ENCODE data around the gene IRF2BPL. TPM values are rescaled to one million over a fixed set of nuclear protein-coding genes. Genes with fewer than 3 reads are reported as not detected.
A peak's percentile ranks its signal among the peaks of the same experiment; 100 is the strongest.

The IRF2BPL gene
- total and polyA plus RNA-seq, 8 donors, result 5.3 to 43.6 (median 21.7) TPM

DNA sequence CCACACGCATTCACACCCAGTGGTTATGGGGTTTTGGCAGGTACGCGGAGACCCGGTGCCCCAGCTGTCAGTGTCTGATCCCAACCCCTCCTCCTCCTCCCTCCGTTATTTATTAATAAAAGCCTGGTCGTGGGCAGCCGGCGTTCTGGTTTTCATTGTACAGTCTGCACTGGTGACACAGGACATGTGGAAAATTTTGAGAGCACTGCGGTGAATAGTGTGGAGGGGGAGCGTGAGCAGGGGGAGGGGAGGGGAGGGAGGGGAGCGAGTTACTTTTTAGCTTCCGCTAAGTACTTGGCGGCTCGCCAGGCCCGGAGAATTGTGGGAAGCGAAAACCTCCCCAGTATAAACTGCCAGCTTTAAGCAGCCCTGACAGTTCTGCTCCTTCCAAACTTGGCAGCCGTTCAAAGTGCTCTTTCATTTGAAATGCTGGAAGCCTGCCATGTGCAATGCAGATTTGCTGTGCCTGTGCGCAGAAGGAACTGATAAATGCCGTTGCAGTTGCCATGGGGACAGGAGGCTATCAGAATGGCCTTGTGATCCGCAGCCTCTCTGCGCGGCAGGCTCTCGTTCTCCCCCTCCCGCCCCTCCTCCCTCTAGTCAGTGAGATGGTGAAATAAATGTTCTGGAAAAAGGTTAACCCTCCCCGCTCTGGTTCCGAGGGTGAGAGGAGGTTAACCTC lies 11.7 kb upstream of the IRF2BPL start:
- H3K9me3 ChIP-seq, result no peaks in the 10 kb centered on the region
- H3K36me3 ChIP-seq, result no peaks in the 10 kb centered on the region
- H3K27ac ChIP-seq, result peak overlapping the region; percentile 89 to 100 (median 98)
- 0% methylated on average over 25 to 26 of the region's 26 CpGs for WGBS, 5 donors
- H3K27me3 ChIP-seq, result no peaks in the 10 kb centered on the region
- no peak for TF ChIP-seq POLR2A (IDR thresholded peaks at IDR 0.05)
- TF ChIP-seq, protein P1, sequence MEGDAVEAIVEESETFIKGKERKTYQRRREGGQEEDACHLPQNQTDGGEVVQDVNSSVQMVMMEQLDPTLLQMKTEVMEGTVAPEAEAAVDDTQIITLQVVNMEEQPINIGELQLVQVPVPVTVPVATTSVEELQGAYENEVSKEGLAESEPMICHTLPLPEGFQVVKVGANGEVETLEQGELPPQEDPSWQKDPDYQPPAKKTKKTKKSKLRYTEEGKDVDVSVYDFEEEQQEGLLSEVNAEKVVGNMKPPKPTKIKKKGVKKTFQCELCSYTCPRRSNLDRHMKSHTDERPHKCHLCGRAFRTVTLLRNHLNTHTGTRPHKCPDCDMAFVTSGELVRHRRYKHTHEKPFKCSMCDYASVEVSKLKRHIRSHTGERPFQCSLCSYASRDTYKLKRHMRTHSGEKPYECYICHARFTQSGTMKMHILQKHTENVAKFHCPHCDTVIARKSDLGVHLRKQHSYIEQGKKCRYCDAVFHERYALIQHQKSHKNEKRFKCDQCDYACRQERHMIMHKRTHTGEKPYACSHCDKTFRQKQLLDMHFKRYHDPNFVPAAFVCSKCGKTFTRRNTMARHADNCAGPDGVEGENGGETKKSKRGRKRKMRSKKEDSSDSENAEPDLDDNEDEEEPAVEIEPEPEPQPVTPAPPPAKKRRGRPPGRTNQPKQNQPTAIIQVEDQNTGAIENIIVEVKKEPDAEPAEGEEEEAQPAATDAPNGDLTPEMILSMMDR (IDR thresholded peaks at IDR 0.05), result no peak
- peak; percentile 76 to 93 (median 92) for TF ChIP-seq POLR2AphosphoS5 (IDR thresholded peaks at IDR 0.05)
- peak; percentile 44 for TF ChIP-seq EP300 (IDR thresholded peaks at IDR 0.05)
- DNase-seq, result peak; percentile 100
- intact Hi-C loops (cut with DNase I; ENCODE audit: low total_unique reads), result no loop called here
- H3K4me3 ChIP-seq, result peak overlapping the region; percentile 26 to 35 (median 28)
- H3K4me1 ChIP-seq, result peaks cover 81 to 99% (median 94%) of the 10 kb centered on the region in 4 donors

DNA sequence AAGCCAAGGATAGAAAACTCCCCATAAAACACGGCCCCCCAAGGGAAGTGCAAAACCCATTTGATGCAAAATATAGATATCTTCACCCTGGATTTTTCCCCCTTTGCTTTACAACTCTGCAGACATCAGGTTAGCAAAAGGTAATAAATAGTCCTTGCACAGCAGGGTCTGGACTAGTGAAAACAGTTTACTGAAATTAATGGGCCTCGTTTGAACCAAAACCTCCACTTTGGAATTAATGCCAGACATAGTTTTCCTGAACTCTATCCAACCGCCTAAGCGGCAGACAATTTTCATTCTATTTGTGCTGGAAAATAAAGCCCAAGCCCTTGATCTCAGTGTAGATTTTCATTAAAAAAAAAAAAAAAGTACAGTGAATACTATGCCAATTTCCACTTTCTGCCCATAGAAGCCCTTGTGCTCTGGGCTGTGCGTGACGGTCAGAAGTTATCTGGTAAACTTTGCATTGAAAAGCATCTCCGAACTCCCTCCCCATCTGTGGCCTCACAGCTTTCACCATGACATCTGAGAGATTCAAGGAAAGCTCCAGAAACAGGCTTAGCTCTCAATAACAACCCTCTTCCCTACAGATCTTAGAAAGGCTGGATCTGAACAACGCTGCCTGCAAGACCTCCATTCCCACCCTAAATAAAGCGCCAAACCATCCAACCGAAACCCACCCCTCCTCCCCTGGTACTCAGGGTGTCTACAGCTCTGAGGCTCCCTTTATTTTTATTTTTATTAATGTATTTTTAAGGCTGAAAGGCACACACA lies 11.0 kb upstream of the IRF2BPL start:
- 12 to 27% (median 16%) methylated on average over 10 of the region's 10 CpGs for WGBS, 5 donors
- TF ChIP-seq POLR2AphosphoS5 (IDR thresholded peaks at IDR 0.05), result no peak
- TF ChIP-seq, protein P1 (IDR thresholded peaks at IDR 0.05), result no peak
- TF ChIP-seq EP300 (IDR thresholded peaks at IDR 0.05), result no peak
- no peak for TF ChIP-seq POLR2A (IDR thresholded peaks at IDR 0.05)
- Histone ChIP-seq H3K27me3 (no peaks in the 10 kb centered on the region), H3K36me3 (no peaks in the 10 kb centered on the region), H3K4me3 (peak overlapping the region; percentile 26 to 35 (median 28)), H3K4me1 (peaks cover 78 to 99% (median 92%) of the 10 kb centered on the region in 4 donors), H3K9me3 (no peaks in the 10 kb centered on the region), H3K27ac (peak overlapping the region; percentile 89 to 100 (median 98))
- peak in 1 of 2 donors; percentile 79 for DNase-seq
- intact Hi-C loops (cut with DNase I; ENCODE audit: low total_unique reads), result no loop called here

DNA sequence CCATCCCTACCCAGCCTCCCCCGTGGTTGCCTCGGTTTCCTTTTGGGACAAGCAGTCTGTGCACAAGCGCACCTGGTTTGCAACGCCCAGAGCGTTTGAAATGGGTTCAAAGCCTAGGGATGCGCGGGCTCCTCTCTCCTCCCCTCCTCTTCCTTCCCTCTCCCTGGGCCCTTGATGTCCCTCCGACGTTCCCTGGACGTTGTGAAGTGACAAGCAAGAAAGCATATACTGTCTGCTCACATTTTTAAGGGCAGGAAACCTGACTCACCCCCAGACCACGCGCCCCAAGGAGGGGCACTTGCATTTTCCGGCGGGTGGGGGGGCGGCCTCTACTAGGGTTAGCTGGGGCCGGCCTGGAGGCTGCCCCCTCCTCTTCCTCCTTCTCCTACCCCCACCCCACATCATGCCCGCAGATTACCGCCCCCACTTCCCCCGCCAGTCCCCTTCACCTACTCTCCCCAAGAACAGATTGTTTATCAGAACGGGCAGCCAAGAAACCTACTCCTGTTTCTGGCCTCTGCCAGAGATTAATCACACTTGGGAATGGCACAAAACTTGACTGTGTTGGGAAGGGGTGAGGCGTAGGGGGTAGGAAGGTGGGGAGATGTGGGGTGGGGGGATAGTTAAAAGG lies 9.5 kb upstream of the IRF2BPL start:
- intact Hi-C loops (cut with DNase I; ENCODE audit: low total_unique reads), result no loop called here
- Histone ChIP-seq H3K36me3 (no peaks in the 10 kb centered on the region), H3K4me1 (peaks cover 69 to 97% (median 89%) of the 10 kb centered on the region in 4 donors), H3K27ac (peak overlapping the region; percentile 65 to 100 (median 98)), H3K9me3 (no peaks in the 10 kb centered on the region), H3K27me3 (no peaks in the 10 kb centered on the region), H3K4me3 (peak overlapping the region in 1 of 4 donors; percentile 2)
- 18 to 36% (median 22%) methylated on average over 21 of the region's 21 CpGs for WGBS, 5 donors
- DNase-seq, result peak in 1 of 2 donors; percentile 76
- TF ChIP-seq EP300 (IDR thresholded peaks at IDR 0.05), result no peak
- peak in 1 of 3 donors; percentile 13 for TF ChIP-seq POLR2AphosphoS5 (IDR thresholded peaks at IDR 0.05)
- no peak for TF ChIP-seq POLR2A (IDR thresholded peaks at IDR 0.05)
- TF ChIP-seq, protein P1 (IDR thresholded peaks at IDR 0.05), result no peak
